K562 (cell line): Measurements from ENCODE around the gene RASD1.

Experiments
- ARID3A ChIP-seq: IDR thresholded peaks from 2 replicates; pipeline ENCODE4 v1.6.1; 2012; ENCODE audit warnings: low read depth, low read length, improper control_type of control experiment, borderline replicate concordance
- BACH1 ChIP-seq: fragments of 200-800 bp; sonication (Bioruptor generic); IDR thresholded peaks from 2 replicates; pipeline ENCODE4 v1.6.1; 2016; ENCODE audit warnings: missing genetic modification characterization, missing compliant biosample characterization
- CBX1 ChIP-seq: sonication (generic); IDR thresholded peaks from 2 replicates; pipeline ENCODE4 v1.6.1; 2016; ENCODE audit warnings: antibody characterized with exemption, low read depth, mild to moderate bottlenecking
- EZH2 ChIP-seq: IDR thresholded peaks from 2 replicates; pipeline ENCODE4 v1.6.1; 2012; ENCODE audit warnings: low read depth, mild to moderate bottlenecking, inconsistent platforms, low read length, borderline replicate concordance
- HINFP ChIP-seq: fragments of 450-650 bp; conservative IDR thresholded peaks from 2 replicates; pipeline ENCODE4 v1.6.1; 2016; ENCODE audit warnings: missing genetic modification characterization, low read depth, mild to moderate bottlenecking, control low read depth, missing compliant biosample characterization
- KHSRP ChIP-seq: fragments of 450-650 bp; IDR thresholded peaks from 2 replicates; pipeline ENCODE4 v1.6.1; 2017
- MTA2 ChIP-seq: fragments of 450-650 bp; IDR thresholded peaks from 2 replicates; pipeline ENCODE4 v1.6.1; 2016; ENCODE audit warnings: low read depth
- SP1 ChIP-seq: sonication (generic); formaldehyde crosslinking; IDR thresholded peaks from 2 replicates; pipeline ENCODE4 v1.8.1; 2022; ENCODE audit warnings: mild to moderate bottlenecking, missing genetic modification reagents
- ZNF239 ChIP-seq: fragments of 250-450 bp; sonication (Bioruptor Pico); IDR thresholded peaks from 2 replicates; pipeline ENCODE4 v1.4.0; 2020; ENCODE audit warnings: mild to moderate bottlenecking

GRCh38 chr17:17472333-17472920 is 23.8 kb downstream of the RASD1 start:
- no peak for TF ChIP-seq BACH1 (tag)
- TF ChIP-seq ARID3A: no peak
- no peak for TF ChIP-seq CBX1
- no peak for TF ChIP-seq KHSRP
- TF ChIP-seq HINFP: no peak
- TF ChIP-seq ZNF239 (CRISPR knock-in tag): no peak
- TF ChIP-seq EZH2: no peak
- no peak for TF ChIP-seq MTA2
- TF ChIP-seq SP1: no peak
